Fibroblast of upper back skin (primary cell): ENCODE measurements around the gene TAGLN.
A peak's percentile ranks its signal among the peaks of the same experiment; 100 is the strongest.
"Not testable (repeated sequence)": the region's sequence is repeated elsewhere in the genome, so short reads cannot be mapped to it uniquely, and the experiment has no call there.

Experiments used
- DNase-seq: peaks from one replicate; pipeline ENCODE4 v3.0.0-alpha.2; 2013

The TAGLN gene

GRCh38 chr11:117197006-117197405 lies 2.2 kb upstream of the TAGLN start:
- DNase-seq = no peak

DNA sequence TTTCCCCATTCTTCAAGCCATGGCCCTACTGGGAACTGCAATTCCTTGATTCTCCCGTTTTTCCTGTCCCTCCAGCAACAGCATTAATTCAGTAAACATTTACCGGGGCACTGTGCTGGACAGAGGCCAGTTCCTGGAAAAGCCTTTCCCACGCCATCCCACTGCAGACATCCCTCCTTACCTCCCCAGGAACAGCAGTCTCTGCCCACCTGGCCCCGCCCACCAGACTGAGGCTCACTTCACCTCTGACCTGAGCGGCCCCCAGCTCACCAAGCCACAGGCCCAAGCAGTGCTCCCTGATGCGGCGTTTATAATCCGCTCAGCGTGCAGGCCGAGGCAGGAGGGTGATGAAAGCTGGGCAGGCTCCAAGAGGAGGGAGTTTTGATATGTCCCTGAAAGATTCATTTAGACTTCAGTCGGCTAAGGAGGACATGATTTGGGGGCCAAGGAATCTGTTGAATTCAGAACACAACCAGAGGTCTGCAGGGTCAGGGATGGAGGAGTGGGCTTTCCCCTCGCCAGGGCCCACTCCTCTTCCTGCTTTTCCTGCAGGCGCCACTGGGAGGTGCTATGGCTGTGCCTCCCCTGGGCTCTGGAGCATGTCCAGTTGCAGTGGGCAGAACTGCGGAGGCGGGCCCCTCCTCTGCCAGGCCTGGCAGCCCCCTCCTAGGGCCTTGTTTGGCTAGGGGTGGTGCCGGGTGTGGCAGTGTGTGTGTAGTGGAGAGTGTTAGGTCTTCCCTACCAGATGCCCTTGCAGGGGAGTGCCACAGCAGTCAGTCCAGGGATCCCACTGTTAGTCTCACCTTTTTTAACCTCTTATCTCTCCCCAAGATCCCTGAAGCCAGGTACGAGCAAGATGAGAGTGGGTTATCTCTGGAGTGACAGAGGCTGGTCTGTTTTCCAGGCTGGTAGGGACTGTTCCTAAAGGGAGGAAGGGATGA lies 1.4 kb upstream of the TAGLN start:
- DNase-seq = peak; percentile 70

DNA sequence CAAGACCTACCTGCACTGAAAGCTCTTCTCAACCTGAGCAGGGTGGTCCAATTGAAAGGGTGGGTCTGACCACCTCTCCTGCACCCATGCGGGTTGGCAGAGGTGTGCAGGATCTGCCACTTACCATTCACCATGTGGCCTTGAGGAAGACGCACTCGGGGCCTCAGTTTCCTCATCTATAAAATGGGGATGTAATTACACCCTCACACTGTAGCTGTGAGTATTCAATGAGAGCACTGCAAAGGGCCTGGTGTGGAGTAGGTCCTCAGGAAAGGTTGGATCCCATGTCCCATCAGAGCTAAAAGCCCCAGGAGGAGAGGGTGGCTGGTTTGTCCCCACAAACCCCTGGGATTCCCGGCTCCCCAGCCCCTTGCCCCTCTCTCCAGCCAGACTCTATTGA lies 557 bp upstream of the TAGLN start:
- no peak for DNase-seq

DNA sequence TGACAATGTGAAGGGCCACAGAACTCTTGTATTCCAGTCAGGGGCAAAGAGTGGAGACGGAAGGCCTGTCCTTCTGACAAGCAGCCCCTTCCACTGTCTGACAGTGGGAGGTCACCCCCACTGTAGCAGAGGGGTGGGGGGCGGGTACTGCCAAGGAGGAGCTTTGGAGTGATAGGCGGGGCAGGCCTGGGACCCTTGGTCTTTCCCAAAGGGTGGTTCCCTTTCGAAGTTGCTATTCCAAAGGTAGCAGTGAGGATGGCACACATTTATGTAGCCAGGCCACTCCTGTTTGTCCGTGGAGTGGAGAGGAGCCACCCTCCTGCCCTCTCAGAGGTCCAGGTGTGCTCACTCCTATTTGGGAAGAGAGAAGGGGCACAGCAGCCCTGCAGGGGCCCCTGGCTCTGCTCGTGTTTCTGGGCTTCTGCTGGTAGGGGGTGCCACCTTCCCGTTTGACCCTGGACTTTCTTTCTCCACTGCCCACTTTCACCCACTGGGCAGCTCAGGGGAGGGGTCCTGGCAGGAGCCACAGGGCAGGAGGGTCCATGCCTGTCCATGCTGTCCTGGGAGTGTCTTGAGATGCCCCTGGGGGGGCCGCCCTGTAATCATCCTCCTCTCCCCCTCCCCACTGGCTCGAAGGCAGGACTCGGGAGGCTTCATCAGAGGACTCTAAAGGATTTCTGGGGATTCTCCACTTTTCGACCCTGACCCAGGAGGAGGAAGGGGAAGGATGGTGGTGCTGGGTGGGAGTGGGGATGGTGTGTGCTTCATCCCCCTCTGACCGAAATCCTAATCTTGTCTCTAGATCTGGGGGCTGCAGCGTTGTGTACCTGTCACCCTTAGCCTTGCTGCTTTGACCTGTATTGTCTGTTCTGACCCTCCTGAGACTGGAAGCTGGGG lies 994 bp downstream of the TAGLN start:
- peak; percentile 51 for DNase-seq

- DNase-seq = peak; percentile 30
Observed at GRCh38 chr11:117200813-117201657, 1.9 kb downstream of the TAGLN start.

- peak; percentile 32 for DNase-seq
Observed at GRCh38 chr11:117201658-117202305, 2.6 kb downstream of the TAGLN start.

- peak; percentile 16 for DNase-seq
Observed at GRCh38 chr11:117202386-117203068, 3.4 kb downstream of the TAGLN start.

DNA sequence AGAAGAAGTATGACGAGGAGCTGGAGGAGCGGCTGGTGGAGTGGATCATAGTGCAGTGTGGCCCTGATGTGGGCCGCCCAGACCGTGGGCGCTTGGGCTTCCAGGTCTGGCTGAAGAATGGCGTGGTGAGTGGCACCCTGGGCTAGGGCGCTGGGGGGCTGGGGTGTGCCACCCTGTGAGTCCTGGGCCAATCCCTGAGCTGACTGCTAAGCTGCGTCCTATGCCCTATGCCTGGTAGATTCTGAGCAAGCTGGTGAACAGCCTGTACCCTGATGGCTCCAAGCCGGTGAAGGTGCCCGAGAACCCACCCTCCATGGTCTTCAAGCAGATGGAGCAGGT lies 3.9 kb downstream of the TAGLN start:
- no peak for DNase-seq

GRCh38 chr11:117204283-117205080 lies 5.3 kb downstream of the TAGLN start:
- DNase-seq = peak; percentile 14

DNA sequence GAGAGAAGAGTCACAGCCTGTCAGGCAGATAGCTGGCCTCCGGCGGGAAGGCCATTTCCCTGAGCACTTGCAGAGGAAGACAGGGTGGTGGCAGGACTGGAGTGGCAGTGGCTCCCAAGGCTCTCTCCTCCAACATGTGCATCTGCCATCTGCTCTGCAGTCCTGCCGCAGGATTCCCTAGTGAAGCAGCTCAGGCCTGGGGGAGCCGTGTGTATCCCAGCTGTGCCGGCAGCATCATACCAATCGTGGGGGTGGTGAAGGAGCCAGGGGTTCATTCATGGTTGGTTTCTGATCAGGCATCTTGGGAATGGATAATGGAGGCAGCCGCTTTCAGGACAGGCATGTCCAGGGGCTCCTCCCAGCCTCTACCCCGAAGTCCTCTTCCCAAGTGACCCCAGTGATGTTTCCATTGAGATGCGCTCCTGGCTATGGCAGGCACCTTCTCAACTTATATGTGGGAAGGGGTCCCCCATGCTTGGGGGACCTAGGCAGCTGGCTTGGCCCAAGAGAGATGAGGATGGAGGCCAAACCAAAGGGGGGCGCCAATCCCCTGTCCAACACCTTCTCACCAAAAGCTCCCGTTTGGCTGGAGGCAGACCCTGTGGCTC lies 6.1 kb downstream of the TAGLN start:
- DNase-seq = peak; percentile 7

DNA sequence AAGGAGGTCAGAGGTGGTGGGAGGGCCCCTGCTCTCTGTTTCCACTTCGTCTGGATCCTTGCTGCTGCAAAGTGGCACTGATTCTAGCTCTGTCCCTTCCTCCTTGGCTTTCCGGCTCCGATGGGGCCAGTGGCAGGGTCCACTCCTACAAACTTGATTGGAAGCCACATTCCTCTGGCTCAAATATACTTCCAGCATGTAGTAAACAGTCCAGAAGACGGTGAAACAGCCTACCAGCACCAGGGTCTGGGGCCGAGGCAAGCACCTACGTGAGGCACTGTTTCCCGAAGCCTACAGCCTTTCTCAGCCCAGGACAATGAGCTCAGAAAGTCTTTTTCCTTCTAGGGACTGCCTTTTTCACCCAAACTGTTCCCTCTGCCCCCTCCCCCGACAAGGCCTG lies 6.9 kb downstream of the TAGLN start:
- DNase-seq = peak; percentile 12

- not testable (repeated sequence) for DNase-seq
Observed at GRCh38 chr11:117206859-117207258, 7.7 kb downstream of the TAGLN start.

DNA sequence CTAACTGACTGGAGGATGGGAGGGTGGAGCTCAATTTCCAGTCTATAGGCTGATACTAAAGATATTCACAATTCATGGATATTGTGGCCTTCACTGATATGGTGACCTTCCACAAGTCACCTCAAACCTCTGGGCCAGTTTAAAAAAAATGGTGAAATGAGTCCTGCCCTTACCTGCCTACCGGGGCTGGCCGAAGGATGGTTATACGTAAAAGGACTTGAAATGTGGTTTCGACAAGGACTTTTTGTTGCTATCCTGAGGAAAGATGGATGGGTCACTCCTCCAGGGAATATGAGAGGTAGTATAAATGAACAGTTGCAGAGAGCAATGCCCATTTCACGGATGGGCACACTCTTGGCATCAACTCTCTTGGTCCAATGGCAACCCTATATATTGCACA lies 8.3 kb downstream of the TAGLN start:
- DNase-seq = not testable (repeated sequence)

GRCh38 chr11:117208710-117209109 lies 9.5 kb downstream of the TAGLN start:
- DNase-seq = peak; percentile 42

- DNase-seq = peak; percentile 56
Observed at GRCh38 chr11:117209351-117210125, 10.4 kb downstream of the TAGLN start.

DNA sequence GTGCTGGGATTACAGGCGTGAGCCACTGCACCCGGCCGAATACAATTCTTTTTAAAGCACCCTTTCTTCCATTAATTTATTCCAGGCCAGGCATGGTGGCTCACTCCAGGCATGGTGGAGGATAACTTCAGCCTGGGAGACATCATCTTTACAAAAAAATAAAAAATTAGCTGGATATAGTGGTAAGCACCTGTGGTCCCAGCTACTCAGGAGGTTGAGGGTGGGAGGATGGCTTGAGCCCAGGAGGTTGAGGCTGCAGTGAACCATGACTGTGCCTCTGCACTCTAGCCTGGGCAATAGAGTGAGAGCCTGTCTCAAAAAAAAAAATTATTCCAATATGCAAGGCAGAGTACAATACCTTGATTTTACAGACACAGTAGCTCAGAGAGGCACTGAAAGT lies 11.4 kb downstream of the TAGLN start:
- DNase-seq = peak; percentile 9

DNA sequence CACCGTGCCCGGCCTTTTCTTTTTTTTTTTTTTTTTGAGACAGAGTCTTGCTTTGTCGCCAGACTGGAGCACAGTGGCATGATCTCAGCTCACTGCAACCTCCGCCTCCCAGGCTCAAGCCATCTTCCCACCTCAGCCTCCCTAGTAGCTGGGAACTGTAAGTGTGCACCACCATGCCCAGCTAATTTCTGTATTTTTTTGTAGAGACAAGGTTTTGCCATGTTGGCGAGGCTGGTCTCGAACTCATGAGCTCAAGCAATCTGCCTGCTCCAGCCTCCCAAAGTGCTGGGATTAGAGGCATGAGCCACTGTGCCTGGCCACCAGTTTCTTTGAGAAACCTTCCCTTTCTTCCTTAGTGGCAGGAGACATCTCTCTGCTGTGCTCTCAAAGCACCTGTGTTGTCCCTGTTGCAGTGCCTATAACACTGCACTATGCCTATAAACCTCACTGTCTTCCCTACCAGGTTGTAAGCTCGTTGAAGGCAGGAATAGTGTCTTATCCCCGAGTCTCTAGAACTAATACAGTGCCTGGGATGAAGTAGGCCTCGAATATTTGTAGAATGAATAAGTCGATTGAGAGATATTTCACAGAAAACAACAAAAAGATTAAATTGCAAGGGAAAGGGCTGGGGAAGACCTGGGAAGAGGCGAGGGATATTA lies 13.7 kb downstream of the TAGLN start:
- no peak for DNase-seq

GRCh38 chr11:117214404-117215110 lies 15.4 kb downstream of the TAGLN start:
- DNase-seq = no peak
